SK-N-SH treated with all-trans-retinoic acid at 6 μM for 48 hours (cell line): ENCODE measurements around the gene OSBPL5.

Source experiments
- ATAC-seq: fragments of 200-7000 bp; cut with Tn5 transposase; 3 replicates; pipeline ENCODE4 v1.9.1; 2020; ENCODE audit warnings: mild to moderate bottlenecking, moderate library complexity
- ARNTL ChIP-seq: fragments of 450-650 bp; formaldehyde crosslinking; IDR thresholded peaks from 2 replicates; pipeline ENCODE4 v1.5.0; 2020; ENCODE audit warnings: low read depth, mild to moderate bottlenecking, moderate library complexity, borderline replicate concordance
- BACH2 ChIP-seq: fragments of 250-450 bp; sonication (Bioruptor Pico); IDR thresholded peaks from 2 replicates; pipeline ENCODE4 v1.9.0; 2021; ENCODE audit warnings: mild to moderate bottlenecking, borderline replicate concordance
- CSDC2 ChIP-seq: fragments of 250-450 bp; sonication (Bioruptor Pico); IDR thresholded peaks from 2 replicates; pipeline ENCODE4 v1.5.0; 2020; ENCODE audit warnings: mild to moderate bottlenecking, moderate library complexity
- CSRNP3 ChIP-seq: fragments of 250-450 bp; sonication (Bioruptor Pico); IDR thresholded peaks from 2 replicates; pipeline ENCODE4 v1.5.1; 2021; ENCODE audit warnings: mild to moderate bottlenecking, moderate library complexity
- ESRRG ChIP-seq: fragments of 250-450 bp; sonication (Bioruptor Pico); IDR thresholded peaks from 2 replicates; pipeline ENCODE4 v1.6.1; 2021; ENCODE audit warnings: mild to moderate bottlenecking
- GLIS3 ChIP-seq: fragments of 250-450 bp; sonication (Bioruptor Pico); IDR thresholded peaks from 2 replicates; pipeline ENCODE4 v1.5.0; 2020; ENCODE audit warnings: mild to moderate bottlenecking, moderate library complexity
- ISL1 ChIP-seq: fragments of 250-450 bp; sonication (Bioruptor Pico); IDR thresholded peaks from 2 replicates; pipeline ENCODE4 v2.1.2; 2022; ENCODE audit warnings: mild to moderate bottlenecking, moderate library complexity
- PPARA ChIP-seq: fragments of 250-450 bp; sonication (Bioruptor Pico); IDR thresholded peaks from 2 replicates; pipeline ENCODE4 v1.5.0; 2020; ENCODE audit warnings: mild to moderate bottlenecking, borderline replicate concordance
- RARB ChIP-seq: fragments of 250-450 bp; sonication (Bioruptor Pico); IDR thresholded peaks from 2 replicates; pipeline ENCODE4 v1.8.0; 2021; ENCODE audit warnings: mild to moderate bottlenecking, moderate library complexity
- SNAI2 ChIP-seq: fragments of 250-450 bp; sonication (Bioruptor Pico); IDR thresholded peaks from 2 replicates; pipeline ENCODE4 v1.5.0; 2020; ENCODE audit warnings: mild to moderate bottlenecking, moderate library complexity
- TCF4 ChIP-seq: fragments of 250-450 bp; sonication (Bioruptor Pico); IDR thresholded peaks from 2 replicates; pipeline ENCODE4 v1.8.0; 2021; ENCODE audit warnings: mild to moderate bottlenecking, moderate library complexity, borderline replicate concordance
- TOX ChIP-seq: fragments of 250-450 bp; sonication (Bioruptor Pico); IDR thresholded peaks from 2 replicates; pipeline ENCODE4 v1.8.0; 2021; ENCODE audit warnings: mild to moderate bottlenecking, moderate library complexity, borderline replicate concordance
- ZC3H10 ChIP-seq: fragments of 250-450 bp; sonication (Bioruptor Pico); IDR thresholded peaks from 2 replicates; pipeline ENCODE4 v1.5.1; 2021; ENCODE audit warnings: mild to moderate bottlenecking, moderate library complexity
- ZFP3 ChIP-seq: fragments of 250-450 bp; sonication (Bioruptor Pico); IDR thresholded peaks from 2 replicates; pipeline ENCODE4 v1.5.0; 2020; ENCODE audit warnings: mild to moderate bottlenecking, moderate library complexity
- ZFP30 ChIP-seq: fragments of 450-650 bp; formaldehyde crosslinking; IDR thresholded peaks from 2 replicates; pipeline ENCODE4 v1.5.0; 2022; ENCODE audit warnings: mild to moderate bottlenecking, moderate library complexity
- ZNF565 ChIP-seq: fragments of 450-650 bp; formaldehyde crosslinking; conservative IDR thresholded peaks from 2 replicates; pipeline ENCODE4 v1.5.0; 2020; ENCODE audit warnings: low read depth, mild to moderate bottlenecking, moderate library complexity
- ZNF70 ChIP-seq: fragments of 450-650 bp; formaldehyde crosslinking; IDR thresholded peaks from 2 replicates; pipeline ENCODE4 v1.5.0; 2020; ENCODE audit warnings: mild to moderate bottlenecking, moderate library complexity
- ZNF8 ChIP-seq: fragments of 450-650 bp; formaldehyde crosslinking; IDR thresholded peaks from 2 replicates; pipeline ENCODE4 v1.5.0; 2020; ENCODE audit warnings: mild to moderate bottlenecking, moderate library complexity
- TF ChIP-seq, protein P1 (sequence below): fragments of 250-450 bp; sonication (Bioruptor Pico); IDR thresholded peaks from 2 replicates; pipeline ENCODE4 v1.8.0; 2020; ENCODE audit warnings: mild to moderate bottlenecking, moderate library complexity, borderline replicate concordance
- TF ChIP-seq, protein P2 (sequence below): fragments of 250-450 bp; sonication (Bioruptor Pico); IDR thresholded peaks from 2 replicates; pipeline ENCODE4 v1.8.0; 2021; ENCODE audit warnings: low read depth, mild to moderate bottlenecking, moderate library complexity, borderline replicate concordance
- TF ChIP-seq, protein P3 (sequence below): fragments of 250-450 bp; sonication (Bioruptor Pico); IDR thresholded peaks from 2 replicates; pipeline ENCODE4 v1.5.1; 2020; ENCODE audit warnings: low read depth, mild to moderate bottlenecking, moderate library complexity
- TF ChIP-seq, protein P4 (sequence below): fragments of 250-450 bp; sonication (Bioruptor Pico); IDR thresholded peaks from 2 replicates; pipeline ENCODE4 v1.5.0; 2020; ENCODE audit warnings: mild to moderate bottlenecking, moderate library complexity

OSBPL5 gene

GRCh38 chr11:3188496-3189195, 23.5 kb upstream of the OSBPL5 start:
- TF ChIP-seq TOX (CRISPR knock-in tag) (no peak), GLIS3 (CRISPR knock-in tag) (no peak), BACH2 (CRISPR knock-in tag) (no peak), ZNF565 (CRISPR knock-in tag) (no peak), ESRRG (CRISPR knock-in tag) (no peak), RARB (CRISPR knock-in tag) (no peak), ISL1 (CRISPR knock-in tag) (no peak), ZFP30 (CRISPR knock-in tag) (no peak), ZFP3 (CRISPR knock-in tag) (no peak), ZNF8 (CRISPR knock-in tag) (no peak), SNAI2 (CRISPR knock-in tag) (no peak), ZC3H10 (CRISPR knock-in tag) (no peak)
- TF ChIP-seq, protein P1, sequence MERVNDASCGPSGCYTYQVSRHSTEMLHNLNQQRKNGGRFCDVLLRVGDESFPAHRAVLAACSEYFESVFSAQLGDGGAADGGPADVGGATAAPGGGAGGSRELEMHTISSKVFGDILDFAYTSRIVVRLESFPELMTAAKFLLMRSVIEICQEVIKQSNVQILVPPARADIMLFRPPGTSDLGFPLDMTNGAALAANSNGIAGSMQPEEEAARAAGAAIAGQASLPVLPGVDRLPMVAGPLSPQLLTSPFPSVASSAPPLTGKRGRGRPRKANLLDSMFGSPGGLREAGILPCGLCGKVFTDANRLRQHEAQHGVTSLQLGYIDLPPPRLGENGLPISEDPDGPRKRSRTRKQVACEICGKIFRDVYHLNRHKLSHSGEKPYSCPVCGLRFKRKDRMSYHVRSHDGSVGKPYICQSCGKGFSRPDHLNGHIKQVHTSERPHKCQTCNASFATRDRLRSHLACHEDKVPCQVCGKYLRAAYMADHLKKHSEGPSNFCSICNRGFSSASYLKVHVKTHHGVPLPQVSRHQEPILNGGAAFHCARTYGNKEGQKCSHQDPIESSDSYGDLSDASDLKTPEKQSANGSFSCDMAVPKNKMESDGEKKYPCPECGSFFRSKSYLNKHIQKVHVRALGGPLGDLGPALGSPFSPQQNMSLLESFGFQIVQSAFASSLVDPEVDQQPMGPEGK (CRISPR knock-in tag) = no peak
- TF ChIP-seq, protein P2, sequence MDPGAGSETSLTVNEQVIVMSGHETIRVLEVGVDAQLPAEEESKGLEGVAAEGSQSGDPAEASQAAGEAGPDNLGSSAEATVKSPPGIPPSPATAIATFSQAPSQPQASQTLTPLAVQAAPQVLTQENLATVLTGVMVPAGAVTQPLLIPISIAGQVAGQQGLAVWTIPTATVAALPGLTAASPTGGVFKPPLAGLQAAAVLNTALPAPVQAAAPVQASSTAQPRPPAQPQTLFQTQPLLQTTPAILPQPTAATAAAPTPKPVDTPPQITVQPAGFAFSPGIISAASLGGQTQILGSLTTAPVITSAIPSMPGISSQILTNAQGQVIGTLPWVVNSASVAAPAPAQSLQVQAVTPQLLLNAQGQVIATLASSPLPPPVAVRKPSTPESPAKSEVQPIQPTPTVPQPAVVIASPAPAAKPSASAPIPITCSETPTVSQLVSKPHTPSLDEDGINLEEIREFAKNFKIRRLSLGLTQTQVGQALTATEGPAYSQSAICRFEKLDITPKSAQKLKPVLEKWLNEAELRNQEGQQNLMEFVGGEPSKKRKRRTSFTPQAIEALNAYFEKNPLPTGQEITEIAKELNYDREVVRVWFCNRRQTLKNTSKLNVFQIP (CRISPR knock-in tag) = no peak
- TF ChIP-seq, protein P3, sequence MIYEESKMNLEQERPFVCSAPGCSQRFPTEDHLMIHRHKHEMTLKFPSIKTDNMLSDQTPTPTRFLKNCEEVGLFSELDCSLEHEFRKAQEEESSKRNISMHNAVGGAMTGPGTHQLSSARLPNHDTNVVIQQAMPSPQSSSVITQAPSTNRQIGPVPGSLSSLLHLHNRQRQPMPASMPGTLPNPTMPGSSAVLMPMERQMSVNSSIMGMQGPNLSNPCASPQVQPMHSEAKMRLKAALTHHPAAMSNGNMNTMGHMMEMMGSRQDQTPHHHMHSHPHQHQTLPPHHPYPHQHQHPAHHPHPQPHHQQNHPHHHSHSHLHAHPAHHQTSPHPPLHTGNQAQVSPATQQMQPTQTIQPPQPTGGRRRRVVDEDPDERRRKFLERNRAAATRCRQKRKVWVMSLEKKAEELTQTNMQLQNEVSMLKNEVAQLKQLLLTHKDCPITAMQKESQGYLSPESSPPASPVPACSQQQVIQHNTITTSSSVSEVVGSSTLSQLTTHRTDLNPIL (CRISPR knock-in tag) = no peak
- ATAC-seq = no peak

DNA sequence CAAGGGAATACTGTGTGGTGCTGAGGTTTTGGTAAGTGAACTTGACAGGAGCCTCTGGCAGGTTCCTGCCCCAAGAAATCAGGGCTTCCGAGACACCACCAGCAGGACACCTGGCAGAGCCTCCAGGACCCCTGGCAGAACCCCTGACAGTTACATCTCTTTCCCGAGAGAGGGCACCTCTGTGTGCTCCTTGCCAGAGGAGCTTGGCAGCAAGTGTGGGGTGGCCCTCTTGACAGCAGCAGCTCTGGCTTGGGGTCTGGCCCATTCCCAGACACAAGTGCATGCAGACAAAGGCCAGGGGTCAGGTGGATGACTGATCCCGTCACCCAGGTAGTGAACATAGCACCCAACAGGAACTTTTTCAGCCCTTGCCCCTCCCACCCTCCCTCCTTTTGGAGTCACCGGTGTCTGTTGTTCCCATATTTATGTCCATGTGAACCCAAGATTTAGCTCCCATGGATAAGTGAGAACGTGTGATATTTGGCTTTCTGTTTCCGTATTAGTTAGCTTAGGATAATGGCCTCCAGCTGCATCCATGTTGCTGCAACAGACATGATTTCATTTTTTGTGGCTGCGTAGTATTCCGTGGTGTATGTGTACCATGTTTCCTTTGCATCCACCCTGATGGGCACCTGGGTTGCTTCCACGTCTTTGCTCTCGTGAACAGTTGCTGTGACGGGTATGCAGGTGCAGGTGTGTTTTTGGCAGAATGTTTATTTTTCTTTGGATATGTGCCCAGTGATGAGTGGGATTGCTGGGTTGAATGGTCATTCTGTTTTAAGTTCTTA, 21.2 kb upstream of the OSBPL5 start:
- ATAC-seq = no peak
- no peak for TF ChIP-seq GLIS3 (CRISPR knock-in tag)
- no peak for TF ChIP-seq ZNF70
- TF ChIP-seq ZFP3 (CRISPR knock-in tag) = no peak
- TF ChIP-seq RARB (CRISPR knock-in tag) = no peak
- TF ChIP-seq, protein P3 (CRISPR knock-in tag) = no peak
- no peak for TF ChIP-seq ESRRG (CRISPR knock-in tag)
- TF ChIP-seq SNAI2 (CRISPR knock-in tag) = no peak
- TF ChIP-seq TOX (CRISPR knock-in tag) = no peak
- TF ChIP-seq, protein P1 (CRISPR knock-in tag) = no peak
- TF ChIP-seq BACH2 (CRISPR knock-in tag) = no peak
- TF ChIP-seq CSRNP3 (CRISPR knock-in tag) = no peak
- TF ChIP-seq TCF4 = no peak
- TF ChIP-seq, protein P2 (CRISPR knock-in tag) = no peak
- TF ChIP-seq ARNTL (CRISPR knock-in tag) = no peak
- TF ChIP-seq PPARA = no peak
- no peak for TF ChIP-seq ZC3H10 (CRISPR knock-in tag)
- no peak for TF ChIP-seq ZFP30 (CRISPR knock-in tag)
- TF ChIP-seq CSDC2 (CRISPR knock-in tag) = no peak
- TF ChIP-seq, protein P4, sequence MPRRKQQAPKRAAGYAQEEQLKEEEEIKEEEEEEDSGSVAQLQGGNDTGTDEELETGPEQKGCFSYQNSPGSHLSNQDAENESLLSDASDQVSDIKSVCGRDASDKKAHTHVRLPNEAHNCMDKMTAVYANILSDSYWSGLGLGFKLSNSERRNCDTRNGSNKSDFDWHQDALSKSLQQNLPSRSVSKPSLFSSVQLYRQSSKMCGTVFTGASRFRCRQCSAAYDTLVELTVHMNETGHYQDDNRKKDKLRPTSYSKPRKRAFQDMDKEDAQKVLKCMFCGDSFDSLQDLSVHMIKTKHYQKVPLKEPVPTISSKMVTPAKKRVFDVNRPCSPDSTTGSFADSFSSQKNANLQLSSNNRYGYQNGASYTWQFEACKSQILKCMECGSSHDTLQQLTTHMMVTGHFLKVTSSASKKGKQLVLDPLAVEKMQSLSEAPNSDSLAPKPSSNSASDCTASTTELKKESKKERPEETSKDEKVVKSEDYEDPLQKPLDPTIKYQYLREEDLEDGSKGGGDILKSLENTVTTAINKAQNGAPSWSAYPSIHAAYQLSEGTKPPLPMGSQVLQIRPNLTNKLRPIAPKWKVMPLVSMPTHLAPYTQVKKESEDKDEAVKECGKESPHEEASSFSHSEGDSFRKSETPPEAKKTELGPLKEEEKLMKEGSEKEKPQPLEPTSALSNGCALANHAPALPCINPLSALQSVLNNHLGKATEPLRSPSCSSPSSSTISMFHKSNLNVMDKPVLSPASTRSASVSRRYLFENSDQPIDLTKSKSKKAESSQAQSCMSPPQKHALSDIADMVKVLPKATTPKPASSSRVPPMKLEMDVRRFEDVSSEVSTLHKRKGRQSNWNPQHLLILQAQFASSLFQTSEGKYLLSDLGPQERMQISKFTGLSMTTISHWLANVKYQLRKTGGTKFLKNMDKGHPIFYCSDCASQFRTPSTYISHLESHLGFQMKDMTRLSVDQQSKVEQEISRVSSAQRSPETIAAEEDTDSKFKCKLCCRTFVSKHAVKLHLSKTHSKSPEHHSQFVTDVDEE (CRISPR knock-in tag) = no peak
